Stomach (tissue), 9 donors: ENCODE measurements around the gene DPYD. TPM values are rescaled to one million over a fixed set of nuclear protein-coding genes. Genes with fewer than 3 reads are reported as not detected.
A peak's percentile ranks its signal among the peaks of the same experiment; 100 is the strongest.

Source experiments
- DNase-seq, 2 donors: peaks; one replicate each; pipeline versions ENCODE4 v3.0.0 to v3.0.0-alpha.2; 2013 to 2019
- H3K27ac ChIP-seq, 5 donors: fragments of 200-600 bp in 4 of 5; sonication (generic) in 4 of 5; one replicate each; pipeline ENCODE4 v1.5.1; 2013 to 2019; ENCODE audit warnings: mild to moderate bottlenecking in 1 of 5, moderate library complexity in 1 of 5
- H3K27me3 ChIP-seq, 3 donors: fragments of 200-600 bp; sonication (generic); one replicate each; pipeline ENCODE4 v1.5.1; 2017 to 2019; ENCODE audit warnings: mixed run types in 1 of 3
- H3K36me3 ChIP-seq, 4 donors: fragments of 200-600 bp; sonication (generic); 1 replicate in 3 of 4; 2 replicates in 1 of 4; pipeline ENCODE4 v1.5.1; 2016 to 2019
- H3K4me1 ChIP-seq, 4 donors: fragments of 200-600 bp; sonication (generic); one replicate each; pipeline ENCODE4 v1.5.1; 2016 to 2019
- H3K4me3 ChIP-seq, 4 donors: fragments of 200-600 bp; sonication (generic) in 3 of 4; one replicate each; pipeline ENCODE4 v1.5.1; 2016 to 2019; ENCODE audit warnings: mild to moderate bottlenecking in 1 of 4
- H3K9me3 ChIP-seq, 4 donors: fragments of 200-600 bp; sonication (generic); one replicate each; pipeline ENCODE4 v1.5.1; 2016 to 2019
- CTCF ChIP-seq, 7 experiments: fragments of 450-650 bp in 4 of 7; fragments of 200-600 bp in 3 of 7; sonication (generic) in 3 of 7; IDR thresholded peaks; one replicate each; pipeline ENCODE4 v1.5.1; 2016 to 2019; ENCODE audit warnings: antibody characterized with exemption in 7 of 7, control low read depth in 2 of 7, mild to moderate bottlenecking in 1 of 7
- EP300 ChIP-seq: sonication (generic); formaldehyde crosslinking; IDR thresholded peaks from one replicate; pipeline ENCODE4 v1.6.1; 2017; ENCODE audit warnings: antibody characterized with exemption
- POLR2A ChIP-seq, 4 donors: fragments of 450-650 bp; IDR thresholded peaks; one replicate each; pipeline ENCODE4 v1.6.1; 2016; ENCODE audit warnings: antibody characterized with exemption in 4 of 4, control low read depth in 2 of 4, mild to moderate bottlenecking in 1 of 4, moderate library complexity in 1 of 4
- POLR2AphosphoS5 ChIP-seq, 3 donors: sonication (generic); formaldehyde crosslinking; IDR thresholded peaks; one replicate each; pipeline ENCODE4 v1.6.1; 2016; ENCODE audit warnings: antibody characterized with exemption in 3 of 3
- WGBS, 5 donors: extraction: QIAGEN DNeasy Blood & Tissue Kit in 3 of 5; methylation state at CpG; one replicate each; pipeline versions ENCODE4 v1.1.5 to v1.1.7; 2013 to 2018; 5-methylcytosine and 5-hydroxymethylcytosine counted together
- intact Hi-C: fragments of 100-400 bp; cut with DNase I; formaldehyde crosslinking; loops from one replicate; pipeline ENCODE4 v1.15.1; 2023; ENCODE audit warnings: low total_unique reads
- polyA plus RNA-seq, 3 donors: library from polyadenylated mRNA; stranded (reverse); fragments of 200-250 nt; gene quantifications; one replicate each; pipeline ENCODE4 v1.2.3, GENCODE V29; 2013
- total RNA-seq, 5 donors: library from RNA; depleted of rRNA; stranded (reverse); fragments of >200 nt; gene quantifications; one replicate each; pipeline versions ENCODE4 v1.1.0 to v1.2.3, GENCODE V29; 2014 to 2016
- donor health status: healthy with polysubstance abuse.
- donor health status: Bipolar disorder and iron deficiency.
- donor health status: healthy.

DPYD gene
- total and polyA plus RNA-seq, 8 donors = 7.5 to 58.2 (median 18.2) TPM

- Histone ChIP-seq H3K36me3 (no peaks in the 10 kb centered on the region), H3K9me3 (peaks cover 4 to 18% (median 12%) of the 10 kb centered on the region in 4 donors), H3K4me1 (no peaks in the 10 kb centered on the region), H3K27ac (no peak overlapping the region), H3K27me3 (no peaks in the 10 kb centered on the region), H3K4me3 (no peak overlapping the region)
- TF ChIP-seq POLR2AphosphoS5 (IDR thresholded peaks at IDR 0.05) (no peak), POLR2A (IDR thresholded peaks at IDR 0.05) (no peak)
- DNase-seq = no peak
- WGBS, 5 donors = 69 to 96% (median 82%) methylated on average over 2 of the region's 2 CpGs
- intact Hi-C loops = no loop called here
These were observed 859.2 kb downstream of the DPYD start for GRCh38 chr1:97061604-97062003.

- H3K4me3 ChIP-seq = no peak overlapping the region
- intact Hi-C loops = no loop called here
- 83 to 100% (median 94%) methylated on average over 1 to 2 of the region's 2 CpGs for WGBS, 5 donors
- peaks cover 6 to 25% (median 18%) of the 10 kb centered on the region in 4 donors for H3K9me3 ChIP-seq
- DNase-seq = no peak
- no peaks in the 10 kb centered on the region for H3K36me3 ChIP-seq
- H3K4me1 ChIP-seq = no peaks in the 10 kb centered on the region
- no peak overlapping the region for H3K27ac ChIP-seq
- H3K27me3 ChIP-seq = no peaks in the 10 kb centered on the region
- TF ChIP-seq POLR2AphosphoS5 (IDR thresholded peaks at IDR 0.05) (no peak), EP300 (no peak), POLR2A (IDR thresholded peaks at IDR 0.05) (no peak), CTCF (IDR thresholded peaks at IDR 0.05) (no peak)
These were observed 864.4 kb downstream of the DPYD start for GRCh38 chr1:97056386-97056785.

DNA sequence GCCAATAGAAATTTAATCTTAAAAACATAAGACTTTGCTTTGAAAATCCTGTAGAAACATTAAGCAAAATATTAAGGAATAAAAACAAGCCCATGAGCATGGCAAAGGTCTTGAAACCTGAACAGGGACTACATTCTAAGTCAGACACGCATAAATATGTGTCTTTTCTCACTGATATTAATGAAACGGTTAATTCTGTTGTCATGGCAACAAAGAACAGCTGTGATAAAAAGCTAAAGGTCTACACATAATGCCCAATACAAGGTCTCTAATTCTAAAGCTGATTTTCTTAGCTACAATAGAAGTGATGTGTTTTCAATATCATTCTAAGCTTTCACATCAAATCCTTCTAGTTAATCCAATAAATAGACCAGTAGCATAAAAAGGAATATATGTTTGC lies 867.6 kb downstream of the DPYD start:
- Histone ChIP-seq H3K4me3 (no peak overlapping the region), H3K4me1 (no peaks in the 10 kb centered on the region), H3K36me3 (no peaks in the 10 kb centered on the region), H3K27me3 (no peaks in the 10 kb centered on the region), H3K27ac (no peak overlapping the region), H3K9me3 (peaks cover 6 to 25% (median 17%) of the 10 kb centered on the region in 4 donors)
- no peak for DNase-seq
- WGBS, 5 donors = 67 to 80% (median 73%) methylated on average over 2 of the region's 2 CpGs
- intact Hi-C loops = no loop called here
- TF ChIP-seq EP300 = no peak
- TF ChIP-seq POLR2A (IDR thresholded peaks at IDR 0.05) = no peak
- TF ChIP-seq POLR2AphosphoS5 (IDR thresholded peaks at IDR 0.05) = no peak
- TF ChIP-seq CTCF (IDR thresholded peaks at IDR 0.05) = no peak

DNA sequence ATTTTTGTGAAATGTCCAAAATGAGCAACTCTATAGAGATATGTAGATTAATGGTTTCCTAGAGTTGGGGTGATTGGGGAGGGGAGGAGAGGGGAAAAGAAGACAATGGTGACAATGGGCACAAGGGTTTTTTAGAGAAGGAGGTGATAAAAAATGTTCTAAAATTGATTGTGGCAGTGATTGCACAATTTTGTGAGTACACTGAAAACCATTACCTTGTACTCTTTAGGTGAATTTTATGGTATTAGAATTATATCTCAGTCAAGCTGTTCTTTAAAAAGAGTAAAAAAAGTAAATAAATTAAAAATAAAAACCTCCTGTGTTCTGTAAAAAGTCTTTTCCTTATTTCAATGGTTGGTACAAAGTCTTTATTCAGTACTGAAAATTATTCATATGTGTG lies 869.0 kb downstream of the DPYD start:
- Histone ChIP-seq H3K36me3 (no peaks in the 10 kb centered on the region), H3K4me1 (no peaks in the 10 kb centered on the region), H3K27ac (no peak overlapping the region), H3K9me3 (peaks cover 5 to 15% (median 11%) of the 10 kb centered on the region in 4 donors), H3K27me3 (no peaks in the 10 kb centered on the region), H3K4me3 (no peak overlapping the region)
- TF ChIP-seq EP300 (no peak), CTCF (IDR thresholded peaks at IDR 0.05) (no peak), POLR2A (IDR thresholded peaks at IDR 0.05) (no peak), POLR2AphosphoS5 (IDR thresholded peaks at IDR 0.05) (no peak)
- intact Hi-C loops = no loop called here
- DNase-seq = no peak

- no peak for TF ChIP-seq POLR2A (IDR thresholded peaks at IDR 0.05)
- TF ChIP-seq EP300 = no peak
- TF ChIP-seq CTCF (IDR thresholded peaks at IDR 0.05) = no peak
- TF ChIP-seq POLR2AphosphoS5 (IDR thresholded peaks at IDR 0.05) = no peak
- no peaks in the 10 kb centered on the region for H3K36me3 ChIP-seq
These were observed 870.3 kb downstream of the DPYD start for GRCh38 chr1:97050506-97050905.

More at GRCh38 chr1:97050506-97050905, 870.3 kb downstream of the DPYD start:
- Histone ChIP-seq H3K4me1 (no peaks in the 10 kb centered on the region), H3K27me3 (no peaks in the 10 kb centered on the region), H3K9me3 (peaks cover 0 to 2% (median 0%) of the 10 kb centered on the region in 4 donors), H3K27ac (no peak overlapping the region), H3K4me3 (no peak overlapping the region)
- WGBS, 5 donors = 95 to 98% (median 96%) methylated on average over 1 of the region's 1 CpG
- peak in 1 of 2 donors; percentile 19 for DNase-seq
- intact Hi-C loops = no loop called here
